ENCODE results near the gene MEX3D. TPM values are rescaled to one million over a fixed set of nuclear protein-coding genes. Genes with fewer than 3 reads are reported as not detected.

MEX3D gene
- total RNA-seq, 4 donors from 2014 or later = 11.6 to 20.0 (median 15.6) TPM

DNA sequence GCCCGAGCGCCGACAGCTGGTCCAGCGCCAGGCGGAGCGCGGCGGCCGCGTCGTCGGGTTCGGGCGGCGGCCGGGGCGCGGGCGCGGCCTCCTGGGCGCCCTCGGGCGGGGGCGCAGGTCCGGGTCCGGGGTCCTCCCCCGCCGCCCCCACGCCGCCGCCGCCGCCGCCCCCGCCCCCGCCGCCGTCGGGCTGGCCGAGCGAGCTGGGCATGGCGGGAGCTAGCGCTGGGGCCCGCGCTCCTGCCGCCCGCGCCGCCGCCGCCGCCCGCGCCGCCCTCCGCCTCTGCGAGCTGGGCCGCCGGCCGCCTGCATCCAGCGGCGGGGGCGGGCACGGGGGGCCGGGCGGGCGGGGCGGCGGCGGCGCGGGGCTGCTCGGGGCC is 287 bp downstream of the MEX3D start:
- H3K27me3 ChIP-seq = no peaks in the 10 kb centered on the region
- DNase-seq = no peak
- peaks cover 0 to 17% (median 9%) of the 10 kb centered on the region in 4 donors for H3K4me1 ChIP-seq
- H3K9me3 ChIP-seq = no peaks in the 10 kb centered on the region
- H3K27ac ChIP-seq = peak overlapping the region in 1 of 4 donors; percentile 86
- peak overlapping the region in 3 of 4 donors; percentile 52 to 84 (median 68) for H3K4me3 ChIP-seq
- TF ChIP-seq POLR2A (IDR thresholded peaks at IDR 0.05) = no peak
- TF ChIP-seq, protein P1, sequence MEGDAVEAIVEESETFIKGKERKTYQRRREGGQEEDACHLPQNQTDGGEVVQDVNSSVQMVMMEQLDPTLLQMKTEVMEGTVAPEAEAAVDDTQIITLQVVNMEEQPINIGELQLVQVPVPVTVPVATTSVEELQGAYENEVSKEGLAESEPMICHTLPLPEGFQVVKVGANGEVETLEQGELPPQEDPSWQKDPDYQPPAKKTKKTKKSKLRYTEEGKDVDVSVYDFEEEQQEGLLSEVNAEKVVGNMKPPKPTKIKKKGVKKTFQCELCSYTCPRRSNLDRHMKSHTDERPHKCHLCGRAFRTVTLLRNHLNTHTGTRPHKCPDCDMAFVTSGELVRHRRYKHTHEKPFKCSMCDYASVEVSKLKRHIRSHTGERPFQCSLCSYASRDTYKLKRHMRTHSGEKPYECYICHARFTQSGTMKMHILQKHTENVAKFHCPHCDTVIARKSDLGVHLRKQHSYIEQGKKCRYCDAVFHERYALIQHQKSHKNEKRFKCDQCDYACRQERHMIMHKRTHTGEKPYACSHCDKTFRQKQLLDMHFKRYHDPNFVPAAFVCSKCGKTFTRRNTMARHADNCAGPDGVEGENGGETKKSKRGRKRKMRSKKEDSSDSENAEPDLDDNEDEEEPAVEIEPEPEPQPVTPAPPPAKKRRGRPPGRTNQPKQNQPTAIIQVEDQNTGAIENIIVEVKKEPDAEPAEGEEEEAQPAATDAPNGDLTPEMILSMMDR (IDR thresholded peaks at IDR 0.05) = no peak
- H3K36me3 ChIP-seq = no peaks in the 10 kb centered on the region

DNA sequence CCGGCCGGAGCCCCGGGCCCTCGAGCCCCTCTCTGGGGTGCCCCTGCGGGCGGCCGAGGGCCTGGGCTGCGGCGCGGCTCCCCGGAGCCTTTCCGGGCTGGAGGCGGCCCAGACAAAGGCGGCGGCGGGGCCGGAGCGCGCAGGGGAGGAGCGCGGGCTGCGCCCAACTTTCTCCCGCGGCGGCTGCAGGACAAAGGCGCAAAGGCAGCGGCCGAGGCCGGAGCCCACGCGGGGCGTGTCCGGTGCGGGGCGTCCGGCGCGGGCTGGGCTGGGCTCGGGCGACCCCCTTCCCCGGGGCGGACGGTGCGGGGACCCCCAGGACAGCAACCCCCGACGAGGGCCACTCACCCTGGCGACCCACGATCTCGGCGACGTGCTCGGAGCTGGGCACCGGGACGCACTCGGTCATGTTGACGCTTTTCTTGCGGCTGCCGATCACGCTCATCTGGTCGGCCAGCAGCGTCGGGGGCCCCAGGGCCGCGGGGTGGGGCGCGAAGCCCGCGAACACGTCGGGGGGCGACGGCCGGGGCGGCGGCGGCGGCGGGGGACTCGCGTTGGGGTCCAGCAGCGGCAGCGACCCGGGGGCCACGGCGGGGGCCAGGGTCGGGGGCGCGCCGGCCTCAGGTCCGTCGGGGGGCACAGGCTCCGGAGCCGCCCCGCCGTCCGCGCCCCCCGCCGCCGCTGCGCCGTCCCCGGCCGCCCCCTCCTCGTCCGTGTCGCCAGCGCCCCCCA is 843 bp downstream of the MEX3D start:
- TF ChIP-seq POLR2A (IDR thresholded peaks at IDR 0.05) = no peak
- TF ChIP-seq, protein P1 (IDR thresholded peaks at IDR 0.05) = no peak
- Histone ChIP-seq H3K4me3 (peak overlapping the region; percentile 49 to 84 (median 60)), H3K36me3 (no peaks in the 10 kb centered on the region), H3K9me3 (no peaks in the 10 kb centered on the region), H3K4me1 (peaks cover 0 to 17% (median 9%) of the 10 kb centered on the region in 4 donors), H3K27ac (peak overlapping the region; percentile 68 to 86 (median 80)), H3K27me3 (no peaks in the 10 kb centered on the region)
- DNase-seq = peak in 1 of 3 donors; percentile 66

DNA sequence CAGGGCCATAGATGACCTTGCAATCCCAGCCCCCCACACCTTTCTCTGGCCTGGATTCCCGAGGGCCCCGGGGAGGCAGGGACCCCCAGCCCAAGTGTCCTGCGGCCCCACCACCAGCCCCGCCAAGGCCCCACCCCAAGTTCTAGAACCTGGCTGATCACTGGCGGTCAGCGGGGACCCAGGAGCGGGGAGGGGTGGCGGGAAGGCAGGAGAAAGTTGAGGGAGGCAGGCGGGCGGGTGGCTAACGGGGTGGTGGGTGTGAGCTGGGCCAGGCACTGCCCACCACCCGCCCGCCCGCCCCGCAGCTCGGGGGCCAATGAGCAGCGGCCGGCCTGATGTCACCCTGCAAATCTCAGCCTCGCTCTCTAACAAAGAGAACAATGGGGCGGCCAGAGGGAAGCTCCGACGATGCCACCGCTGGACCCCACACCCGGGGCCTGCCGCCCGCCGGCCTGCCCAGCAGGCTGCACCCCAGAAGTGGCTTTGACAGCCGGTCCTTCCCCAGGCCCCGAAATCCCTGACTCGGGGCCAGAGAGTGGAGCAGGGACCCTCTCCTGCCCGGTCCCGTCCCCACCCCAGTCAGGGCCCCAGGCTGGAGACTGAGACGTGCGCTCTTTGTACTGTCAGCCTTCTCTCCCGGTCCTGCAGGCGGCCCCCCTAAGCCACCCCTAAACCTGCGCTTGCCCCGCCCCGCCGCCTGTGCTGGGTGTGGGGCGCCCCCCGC is 1.6 kb downstream of the MEX3D start:
- H3K4me1 ChIP-seq = peaks cover 0 to 17% (median 9%) of the 10 kb centered on the region in 4 donors
- peak in 2 of 3 donors; percentile 61 to 71 for DNase-seq
- no peaks in the 10 kb centered on the region for H3K27me3 ChIP-seq
- H3K4me3 ChIP-seq = peak overlapping the region; percentile 49 to 84 (median 60)
- H3K27ac ChIP-seq = peak overlapping the region; percentile 68 to 86 (median 80)
- no peaks in the 10 kb centered on the region for H3K36me3 ChIP-seq
- H3K9me3 ChIP-seq = no peaks in the 10 kb centered on the region
- TF ChIP-seq, protein P1 (IDR thresholded peaks at IDR 0.05) = no peak
- TF ChIP-seq POLR2A (IDR thresholded peaks at IDR 0.05) = peak in 1 of 2 donors; percentile 45

DNA sequence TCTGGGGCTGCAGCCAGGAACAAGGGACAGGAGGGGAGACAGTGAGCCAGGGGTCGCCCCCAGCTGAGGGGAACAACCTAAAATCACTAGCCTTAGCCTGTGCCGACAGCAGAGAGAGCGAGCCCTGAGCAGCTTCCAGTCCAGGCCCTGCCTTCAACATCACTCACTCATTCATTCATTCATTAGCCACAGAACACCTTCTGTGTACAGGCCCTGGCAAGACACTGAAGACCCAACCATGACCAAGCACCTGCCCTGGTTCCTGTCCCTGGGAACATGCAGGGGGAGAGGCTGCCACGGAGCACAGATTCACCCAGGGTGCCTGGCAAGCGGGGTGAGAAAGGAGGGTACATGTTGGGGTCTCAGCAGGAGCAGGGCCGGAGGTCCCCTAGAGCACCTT is 4.9 kb downstream of the MEX3D start:
- no peak overlapping the region for H3K27ac ChIP-seq
- H3K9me3 ChIP-seq = no peaks in the 10 kb centered on the region
- H3K4me1 ChIP-seq = peaks cover 0 to 9% (median 4%) of the 10 kb centered on the region in 4 donors
- TF ChIP-seq, protein P1 (IDR thresholded peaks at IDR 0.05) = no peak
- TF ChIP-seq POLR2A (IDR thresholded peaks at IDR 0.05) = no peak
- H3K4me3 ChIP-seq = no peak overlapping the region
- no peaks in the 10 kb centered on the region for H3K36me3 ChIP-seq
- DNase-seq = no peak
- no peaks in the 10 kb centered on the region for H3K27me3 ChIP-seq

DNA sequence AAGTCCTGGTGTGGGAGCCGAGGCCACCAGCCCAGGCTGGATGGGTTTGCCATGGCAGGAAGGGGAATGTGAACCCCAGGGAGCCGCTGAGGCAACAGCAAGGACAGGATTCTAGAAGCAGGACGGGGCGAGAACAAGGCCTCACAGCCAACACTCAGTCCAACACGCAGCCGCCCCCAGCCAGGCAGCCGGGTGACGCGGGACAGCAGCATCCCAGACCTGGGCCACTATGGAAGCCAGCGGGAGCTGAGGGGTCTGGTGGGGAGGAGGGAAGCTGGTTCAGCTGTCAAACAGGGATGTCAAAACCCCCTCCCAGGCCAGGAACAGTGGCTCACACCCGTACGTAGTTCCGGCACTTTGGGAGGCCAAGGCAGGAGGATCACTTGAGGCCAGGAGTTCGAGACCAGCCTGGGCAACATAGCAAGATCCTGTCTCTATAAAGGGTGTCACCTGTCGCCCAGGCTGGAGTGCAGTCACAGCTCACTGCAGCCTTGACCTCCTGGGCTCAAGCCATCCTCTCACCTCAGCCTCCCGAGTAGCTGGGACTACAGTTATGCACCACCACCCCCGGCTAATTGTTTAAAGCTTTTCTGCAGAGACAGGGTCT is 6.8 kb downstream of the MEX3D start:
- Histone ChIP-seq H3K9me3 (no peaks in the 10 kb centered on the region), H3K4me1 (peaks cover 0 to 9% (median 0%) of the 10 kb centered on the region in 4 donors), H3K4me3 (no peak overlapping the region), H3K36me3 (peaks cover 0 to 3% (median 0%) of the 10 kb centered on the region in 3 donors), H3K27ac (no peak overlapping the region), H3K27me3 (no peaks in the 10 kb centered on the region)
- no peak for DNase-seq
- no peak for TF ChIP-seq POLR2A (IDR thresholded peaks at IDR 0.05)
- TF ChIP-seq, protein P1 (IDR thresholded peaks at IDR 0.05) = no peak
